Neutrophil (primary cell): ENCODE data around the gene ELOA.
A peak's percentile ranks its signal among the peaks of the same experiment; 100 is the strongest.

Experiments
- H3K27ac ChIP-seq: fragments of 200-600 bp; sonication (generic); 2 replicates; pipeline ENCODE4 v1.5.1; 2016; ENCODE audit warnings: mild to moderate bottlenecking, moderate library complexity
- H3K27me3 ChIP-seq: fragments of 200-600 bp; sonication (generic); 2 replicates; pipeline ENCODE4 v1.6.0; 2016; ENCODE audit warnings: mild to moderate bottlenecking
- H3K36me3 ChIP-seq: fragments of 200-600 bp; sonication (generic); 2 replicates; pipeline ENCODE4 v1.5.1; 2017
- H3K4me1 ChIP-seq, 2 experiments: fragments of 200-600 bp in 1 of 2; sonication (generic) in 1 of 2; 1 replicate in 1 of 2; 2 replicates in 1 of 2; pipeline versions ENCODE4 v1.5.1 to v1.6.1; 2013 to 2016; ENCODE audit warnings: low read depth in 1 of 2, low read length in 1 of 2, mild to moderate bottlenecking in 1 of 2, moderate library complexity in 1 of 2; ENCODE audit not compliant: control insufficient read depth in 1 of 2, insufficient read depth in 1 of 2
- H3K4me3 ChIP-seq, 2 experiments: fragments of 200-600 bp in 1 of 2; sonication (generic) in 1 of 2; 1 replicate in 1 of 2; 2 replicates in 1 of 2; pipeline ENCODE4 v1.5.1; 2013 to 2016; ENCODE audit warnings: low read depth in 1 of 2, low read length in 1 of 2, mild to moderate bottlenecking in 1 of 2, moderate library complexity in 1 of 2
- H3K9me3 ChIP-seq: fragments of 200-600 bp; sonication (generic); 2 replicates; pipeline ENCODE4 v1.5.1; 2016
- TF ChIP-seq, protein P1 (sequence below): fragments of 200-600 bp; sonication (generic); IDR thresholded peaks from 2 replicates; pipeline ENCODE4 v1.5.1; 2016; ENCODE audit warnings: antibody characterized with exemption

Gene ELOA, protein sequence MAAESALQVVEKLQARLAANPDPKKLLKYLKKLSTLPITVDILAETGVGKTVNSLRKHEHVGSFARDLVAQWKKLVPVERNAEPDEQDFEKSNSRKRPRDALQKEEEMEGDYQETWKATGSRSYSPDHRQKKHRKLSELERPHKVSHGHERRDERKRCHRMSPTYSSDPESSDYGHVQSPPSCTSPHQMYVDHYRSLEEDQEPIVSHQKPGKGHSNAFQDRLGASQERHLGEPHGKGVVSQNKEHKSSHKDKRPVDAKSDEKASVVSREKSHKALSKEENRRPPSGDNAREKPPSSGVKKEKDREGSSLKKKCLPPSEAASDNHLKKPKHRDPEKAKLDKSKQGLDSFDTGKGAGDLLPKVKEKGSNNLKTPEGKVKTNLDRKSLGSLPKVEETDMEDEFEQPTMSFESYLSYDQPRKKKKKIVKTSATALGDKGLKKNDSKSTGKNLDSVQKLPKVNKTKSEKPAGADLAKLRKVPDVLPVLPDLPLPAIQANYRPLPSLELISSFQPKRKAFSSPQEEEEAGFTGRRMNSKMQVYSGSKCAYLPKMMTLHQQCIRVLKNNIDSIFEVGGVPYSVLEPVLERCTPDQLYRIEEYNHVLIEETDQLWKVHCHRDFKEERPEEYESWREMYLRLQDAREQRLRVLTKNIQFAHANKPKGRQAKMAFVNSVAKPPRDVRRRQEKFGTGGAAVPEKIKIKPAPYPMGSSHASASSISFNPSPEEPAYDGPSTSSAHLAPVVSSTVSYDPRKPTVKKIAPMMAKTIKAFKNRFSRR

DNA sequence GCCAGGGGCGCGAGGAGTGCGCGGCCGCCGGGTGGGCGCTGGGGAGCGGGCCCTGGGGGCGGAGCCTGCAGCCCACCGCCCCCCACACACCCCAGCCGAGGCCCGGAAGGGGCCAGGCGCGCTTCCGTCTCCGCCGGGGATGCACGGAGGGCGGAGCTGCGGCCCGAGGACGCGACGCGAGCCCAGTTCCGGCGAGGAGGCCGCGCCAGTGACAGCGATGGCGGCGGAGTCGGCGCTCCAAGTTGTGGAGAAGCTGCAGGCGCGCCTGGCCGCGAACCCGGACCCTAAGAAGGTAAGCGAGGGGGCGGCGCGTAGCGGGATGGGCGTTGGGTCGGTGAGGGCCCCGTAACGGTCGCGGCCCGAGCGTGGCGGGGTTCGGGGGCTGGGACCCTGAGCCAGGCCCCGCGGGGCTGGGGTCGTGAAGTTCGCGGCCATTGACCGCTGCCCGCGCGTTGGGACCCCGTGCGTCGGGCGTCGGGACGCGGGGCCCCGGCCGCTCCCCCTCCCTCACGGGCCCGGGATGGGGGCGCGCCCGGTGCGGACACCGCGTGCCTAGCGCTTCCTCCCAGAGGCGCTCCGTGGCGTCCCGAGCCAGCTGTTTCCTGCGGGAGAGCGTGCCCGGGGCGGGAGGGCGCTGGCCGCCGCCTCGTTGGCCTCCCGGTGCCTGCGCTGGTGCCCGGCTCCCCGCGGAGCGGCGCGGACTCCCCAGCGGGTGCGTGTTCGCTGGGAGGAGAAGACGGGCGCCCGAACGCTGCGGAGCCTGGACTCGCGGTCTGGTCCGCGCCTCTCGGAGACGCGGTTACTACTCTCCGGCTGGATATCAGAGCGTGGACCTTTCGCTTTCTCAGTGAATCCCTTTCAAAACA, at the start of gene ELOA:
Gene ELOA, plus strand, starts transcription at position 185 of the 866 bp plus-strand sequence. Its CDS starts 33 bp downstream, at position 218.
- no peaks in the 10 kb centered on the region for H3K9me3 ChIP-seq
- TF ChIP-seq, protein P1, sequence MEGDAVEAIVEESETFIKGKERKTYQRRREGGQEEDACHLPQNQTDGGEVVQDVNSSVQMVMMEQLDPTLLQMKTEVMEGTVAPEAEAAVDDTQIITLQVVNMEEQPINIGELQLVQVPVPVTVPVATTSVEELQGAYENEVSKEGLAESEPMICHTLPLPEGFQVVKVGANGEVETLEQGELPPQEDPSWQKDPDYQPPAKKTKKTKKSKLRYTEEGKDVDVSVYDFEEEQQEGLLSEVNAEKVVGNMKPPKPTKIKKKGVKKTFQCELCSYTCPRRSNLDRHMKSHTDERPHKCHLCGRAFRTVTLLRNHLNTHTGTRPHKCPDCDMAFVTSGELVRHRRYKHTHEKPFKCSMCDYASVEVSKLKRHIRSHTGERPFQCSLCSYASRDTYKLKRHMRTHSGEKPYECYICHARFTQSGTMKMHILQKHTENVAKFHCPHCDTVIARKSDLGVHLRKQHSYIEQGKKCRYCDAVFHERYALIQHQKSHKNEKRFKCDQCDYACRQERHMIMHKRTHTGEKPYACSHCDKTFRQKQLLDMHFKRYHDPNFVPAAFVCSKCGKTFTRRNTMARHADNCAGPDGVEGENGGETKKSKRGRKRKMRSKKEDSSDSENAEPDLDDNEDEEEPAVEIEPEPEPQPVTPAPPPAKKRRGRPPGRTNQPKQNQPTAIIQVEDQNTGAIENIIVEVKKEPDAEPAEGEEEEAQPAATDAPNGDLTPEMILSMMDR: no peak
- peaks cover 6% of the 10 kb centered on the region for H3K36me3 ChIP-seq
- no peaks in the 10 kb centered on the region for H3K27me3 ChIP-seq
- peaks cover 14 to 22% of the 10 kb centered on the region in 2 experiments for H3K4me1 ChIP-seq
- peak within 1 kb of the TSS; percentile 85 for H3K27ac ChIP-seq
- peak within 1 kb of the TSS; percentile 87 for H3K4me3 ChIP-seq

DNA sequence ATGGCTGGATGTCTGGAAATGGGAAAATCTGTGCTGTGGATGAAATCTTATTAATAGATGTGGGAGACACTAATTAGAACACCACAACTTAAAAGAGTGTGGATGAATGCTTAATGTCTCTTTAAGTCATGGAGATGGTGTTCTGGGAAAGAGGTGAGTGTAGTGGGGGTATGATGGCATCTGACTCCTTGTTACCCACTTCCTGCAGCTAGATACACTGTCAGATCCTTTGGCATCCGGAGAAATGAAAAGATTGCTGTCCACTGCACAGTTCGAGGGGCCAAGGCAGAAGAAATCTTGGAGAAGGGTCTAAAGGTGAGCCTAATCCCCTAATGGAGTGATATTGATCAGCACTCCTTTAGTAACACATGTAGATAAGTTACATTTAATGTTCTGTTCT, 49.7 kb upstream of the ELOA start:
- Histone ChIP-seq H3K27ac (no peak overlapping the region), H3K36me3 (peaks cover 58% of the 10 kb centered on the region), H3K4me1 (peaks cover 13 to 16% of the 10 kb centered on the region in 2 experiments), H3K9me3 (no peaks in the 10 kb centered on the region), H3K4me3 (no peak overlapping the region), H3K27me3 (no peaks in the 10 kb centered on the region)
- TF ChIP-seq, protein P1: no peak

DNA sequence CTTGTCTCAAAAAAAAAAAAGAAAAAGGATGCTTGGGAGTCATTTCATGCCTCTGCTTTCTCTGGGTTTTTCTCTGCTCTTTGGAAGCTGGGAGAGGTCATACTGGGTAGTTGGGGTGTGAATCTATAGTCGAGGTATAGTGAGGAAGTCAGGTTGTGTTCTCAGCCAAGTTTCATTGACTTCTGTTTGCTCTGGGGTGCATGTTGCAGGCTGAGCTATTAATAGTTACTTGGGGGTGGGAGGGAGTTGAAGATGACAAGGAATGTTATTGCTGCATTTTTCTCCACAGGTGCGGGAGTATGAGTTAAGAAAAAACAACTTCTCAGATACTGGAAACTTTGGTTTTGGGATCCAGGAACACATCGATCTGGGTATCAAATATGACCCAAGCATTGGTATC, 48.9 kb upstream of the ELOA start:
- Histone ChIP-seq H3K27me3 (no peaks in the 10 kb centered on the region), H3K4me1 (peaks cover 13 to 16% of the 10 kb centered on the region in 2 experiments), H3K4me3 (no peak overlapping the region), H3K9me3 (no peaks in the 10 kb centered on the region), H3K27ac (no peak overlapping the region), H3K36me3 (peaks cover 64% of the 10 kb centered on the region)
- TF ChIP-seq, protein P1: no peak

DNA sequence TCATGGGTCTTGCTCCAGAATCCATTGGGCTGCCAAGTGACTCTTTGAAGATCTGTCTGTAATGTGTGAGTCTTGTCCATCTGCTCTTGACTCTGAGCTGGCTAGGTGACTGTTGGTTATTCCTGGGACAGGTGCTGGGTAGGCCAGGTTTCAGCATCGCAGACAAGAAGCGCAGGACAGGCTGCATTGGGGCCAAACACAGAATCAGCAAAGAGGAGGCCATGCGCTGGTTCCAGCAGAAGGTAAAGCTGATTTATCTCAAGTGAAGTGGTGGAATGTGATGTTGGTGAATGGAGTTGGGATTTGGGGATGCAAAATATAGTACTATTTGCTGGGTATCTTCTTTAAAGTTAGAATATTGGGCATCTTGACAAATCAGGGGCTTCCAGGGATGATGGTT, 47.6 kb upstream of the ELOA start:
- TF ChIP-seq, protein P1: no peak
- Histone ChIP-seq H3K9me3 (no peaks in the 10 kb centered on the region), H3K36me3 (peaks cover 77% of the 10 kb centered on the region), H3K27ac (no peak overlapping the region), H3K4me1 (peaks cover 13 to 16% of the 10 kb centered on the region in 2 experiments), H3K4me3 (no peak overlapping the region), H3K27me3 (no peaks in the 10 kb centered on the region)

DNA sequence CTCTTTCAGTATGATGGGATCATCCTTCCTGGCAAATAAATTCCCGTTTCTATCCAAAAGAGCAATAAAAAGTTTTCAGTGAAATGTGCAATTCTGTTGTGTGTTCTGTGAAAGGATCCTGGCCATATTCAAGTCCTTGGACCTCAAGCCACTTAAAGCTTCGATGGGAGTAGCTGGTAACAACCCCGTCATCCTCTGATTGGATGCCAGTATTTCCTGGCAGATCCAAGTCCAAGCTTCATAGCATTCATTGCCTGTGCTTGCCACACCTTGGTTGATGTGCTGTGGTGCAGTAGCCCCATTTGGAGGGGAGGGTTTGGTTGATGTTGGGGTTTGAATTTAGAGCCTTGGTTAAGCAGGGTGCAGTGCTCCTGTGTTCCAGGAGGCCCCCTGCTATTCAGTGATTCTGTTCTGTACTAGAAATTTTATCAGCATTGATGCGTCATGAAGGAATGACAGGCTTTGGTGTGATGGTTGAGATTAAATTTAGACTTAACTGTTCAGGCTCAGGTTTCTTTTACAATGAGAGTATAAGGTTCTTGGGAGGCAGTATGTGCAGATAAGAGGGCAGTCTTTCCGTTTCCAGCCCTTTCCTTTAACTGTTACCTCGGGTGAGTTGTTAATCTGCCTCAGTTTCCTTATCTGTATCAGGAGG, 46.8 kb upstream of the ELOA start:
- TF ChIP-seq, protein P1: no peak
- Histone ChIP-seq H3K27ac (no peak overlapping the region), H3K4me1 (peaks cover 14 to 18% of the 10 kb centered on the region in 2 experiments), H3K27me3 (no peaks in the 10 kb centered on the region), H3K9me3 (no peaks in the 10 kb centered on the region), H3K36me3 (peaks cover 84% of the 10 kb centered on the region), H3K4me3 (no peak overlapping the region)
